K562 (cell line): ENCODE measurements around the gene SCUBE2. TPM values are rescaled to one million over a fixed set of nuclear protein-coding genes. Genes with fewer than 3 reads are reported as not detected.
A peak's percentile ranks its signal among the peaks of the same experiment; 100 is the strongest.

Experiments
- KLF16 ChIP-seq: IDR thresholded peaks from 2 replicates; pipeline ENCODE4 v1.6.1; 2016; ENCODE audit warnings: antibody characterized with exemption
- LARP7 ChIP-seq: fragments of 450-650 bp; IDR thresholded peaks from 2 replicates; pipeline ENCODE4 v1.6.1; 2016
- MGA ChIP-seq: fragments of 450-650 bp; IDR thresholded peaks from 2 replicates; pipeline ENCODE4 v1.6.1; 2016; ENCODE audit warnings: mild to moderate bottlenecking, moderate library complexity
- NCOA4 ChIP-seq: fragments of 450-650 bp; IDR thresholded peaks from 2 replicates; pipeline ENCODE4 v1.6.1; 2018; ENCODE audit warnings: mild to moderate bottlenecking; ENCODE audit not compliant: partially characterized antibody
- PML ChIP-seq: IDR thresholded peaks from 2 replicates; pipeline ENCODE4 v1.6.1; 2012; ENCODE audit warnings: low read length, inconsistent platforms
- SAFB ChIP-seq: fragments of 200-400 bp; formaldehyde crosslinking; IDR thresholded peaks from 2 replicates; pipeline ENCODE4 v1.6.1; 2017; ENCODE audit warnings: low read depth, low read length, borderline replicate concordance
- USF1 ChIP-seq: sonication (generic); formaldehyde crosslinking; IDR thresholded peaks from 2 replicates; pipeline ENCODE4 v1.9.0; 2022; ENCODE audit warnings: mild to moderate bottlenecking, missing genetic modification reagents
- ZNF445 ChIP-seq: fragments of 250-450 bp; sonication (Bioruptor Pico); IDR thresholded peaks from 2 replicates; pipeline ENCODE4 v1.4.0; 2020; ENCODE audit warnings: low read depth, mild to moderate bottlenecking, moderate library complexity
- ZSCAN29 ChIP-seq: fragments of 450-650 bp; IDR thresholded peaks from 2 replicates; pipeline ENCODE4 v1.6.1; 2017
- polyA plus RNA-seq, 8 experiments: library from polyadenylated mRNA; depleted of rRNA in 4 of 8; stranded (reverse) in 5 of 8; unstranded in 3 of 8; fragments of >200 nt; fragmentation: Nextera tagmentation in 2 of 8; fragmentation: Illumina TruSeq in 1 of 8; extraction: Ambion mirVana in 2 of 8; extraction: Trizol in 1 of 8; gene quantifications; 2 replicates each; pipeline versions ENCODE4 v1.2.1 to v1.2.3, GENCODE V29; 2011 to 2014; ENCODE audit warnings: inconsistent platforms in 1 of 8, missing spikeins in 1 of 8
- total RNA-seq, 7 experiments: library from RNA; depleted of rRNA in 6 of 7; stranded (reverse); fragments of >200 nt in 6 of 7; fragmentation: Illumina TruSeq in 2 of 7; extraction: Trizol in 2 of 7; gene quantifications; 2 replicates each; pipeline versions ENCODE4 v1.2.1 to v1.2.3, GENCODE V29; 2011 to 2021; ENCODE audit warnings: low replicate concordance in 1 of 7
- TF ChIP-seq, protein P1 (sequence below), 2 experiments: IDR thresholded peaks; 2 replicates each; pipeline ENCODE4 v1.6.1; 2012; ENCODE audit warnings: improper control_type of control experiment in 2 of 2, low read depth in 2 of 2, low read length in 2 of 2, borderline replicate concordance in 1 of 2
- TF ChIP-seq, protein P2 (sequence below): IDR thresholded peaks from 3 replicates; pipeline ENCODE4 v1.6.1; 2011; ENCODE audit warnings: borderline replicate concordance, mild to moderate bottlenecking; ENCODE audit not compliant: insufficient read length, insufficient read depth

The SCUBE2 gene
- total and polyA plus RNA-seq, 9 of the 15 experiments (the other 6 are each of a cell fraction or from before 2014, with no cell fraction given) = 0.06 to 0.40 (median 0.07) TPM; not detected in 6

DNA sequence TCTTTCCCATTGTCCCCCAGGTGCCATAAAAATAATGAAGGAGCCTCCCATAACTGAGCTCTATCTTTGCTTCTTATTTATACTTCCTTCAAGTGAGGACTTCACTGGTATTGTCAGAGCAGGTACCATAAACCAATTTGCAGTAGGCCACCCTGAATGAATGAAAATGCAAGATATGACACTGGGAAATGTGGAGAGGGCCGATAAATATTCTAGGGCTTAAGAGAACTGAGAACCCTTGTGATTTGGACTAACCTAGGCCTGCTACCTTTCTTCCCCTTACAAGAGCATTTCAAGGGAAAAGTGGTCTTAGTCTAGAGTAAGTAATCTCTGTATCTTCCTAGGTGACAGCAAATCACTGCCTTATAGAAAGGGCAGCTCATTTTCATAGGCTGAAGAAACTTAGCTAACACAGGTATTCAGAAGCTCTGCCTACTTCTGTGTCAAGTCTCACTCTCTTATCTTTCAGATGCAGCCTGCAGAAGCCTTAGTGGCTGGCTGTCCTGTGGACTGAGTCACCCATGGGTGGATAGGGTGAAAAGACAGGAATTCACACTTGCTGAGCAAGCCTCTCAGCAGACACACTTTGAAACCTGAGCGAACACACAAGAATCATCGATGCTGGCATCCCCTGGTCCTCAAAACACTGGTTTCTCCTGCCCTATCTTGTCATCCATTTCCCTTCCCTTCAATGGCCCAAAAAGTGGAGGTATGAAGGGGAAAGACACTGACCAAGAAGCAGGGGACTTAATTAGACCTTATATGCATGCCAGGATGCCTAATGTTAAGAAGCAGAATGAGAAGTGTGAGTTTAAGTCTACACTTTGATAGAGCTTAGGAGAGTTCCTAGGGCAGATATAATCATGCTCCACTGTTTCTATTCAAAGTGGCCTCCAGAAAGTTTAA, 102.8 kb downstream of the SCUBE2 start (continued):
- TF ChIP-seq MGA (peak; percentile 38; the same call in 1 of the 2 replicates), ZSCAN29 (no peak), SAFB (no peak), PML (peak; percentile 92), KLF16 (peak; percentile 67; the same call in 1 of the 2 replicates), ZNF445 (CRISPR knock-in tag) (no peak), LARP7 (no peak), NCOA4 (peak; percentile 52), USF1 (CRISPR knock-in tag) (no peak)
- TF ChIP-seq, protein P1, sequence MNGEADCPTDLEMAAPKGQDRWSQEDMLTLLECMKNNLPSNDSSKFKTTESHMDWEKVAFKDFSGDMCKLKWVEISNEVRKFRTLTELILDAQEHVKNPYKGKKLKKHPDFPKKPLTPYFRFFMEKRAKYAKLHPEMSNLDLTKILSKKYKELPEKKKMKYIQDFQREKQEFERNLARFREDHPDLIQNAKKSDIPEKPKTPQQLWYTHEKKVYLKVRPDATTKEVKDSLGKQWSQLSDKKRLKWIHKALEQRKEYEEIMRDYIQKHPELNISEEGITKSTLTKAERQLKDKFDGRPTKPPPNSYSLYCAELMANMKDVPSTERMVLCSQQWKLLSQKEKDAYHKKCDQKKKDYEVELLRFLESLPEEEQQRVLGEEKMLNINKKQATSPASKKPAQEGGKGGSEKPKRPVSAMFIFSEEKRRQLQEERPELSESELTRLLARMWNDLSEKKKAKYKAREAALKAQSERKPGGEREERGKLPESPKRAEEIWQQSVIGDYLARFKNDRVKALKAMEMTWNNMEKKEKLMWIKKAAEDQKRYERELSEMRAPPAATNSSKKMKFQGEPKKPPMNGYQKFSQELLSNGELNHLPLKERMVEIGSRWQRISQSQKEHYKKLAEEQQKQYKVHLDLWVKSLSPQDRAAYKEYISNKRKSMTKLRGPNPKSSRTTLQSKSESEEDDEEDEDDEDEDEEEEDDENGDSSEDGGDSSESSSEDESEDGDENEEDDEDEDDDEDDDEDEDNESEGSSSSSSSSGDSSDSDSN (IDR thresholded peaks at IDR 0.05; ENCODE audit: borderline replicate concordance in 1 of 2, low read depth in 2 of 2, low read length in 2 of 2) = 0 out of 4 replicates have a peak, but pooled peaks of 1 of the 2 experiments have one; percentile 35
- TF ChIP-seq, protein P2, sequence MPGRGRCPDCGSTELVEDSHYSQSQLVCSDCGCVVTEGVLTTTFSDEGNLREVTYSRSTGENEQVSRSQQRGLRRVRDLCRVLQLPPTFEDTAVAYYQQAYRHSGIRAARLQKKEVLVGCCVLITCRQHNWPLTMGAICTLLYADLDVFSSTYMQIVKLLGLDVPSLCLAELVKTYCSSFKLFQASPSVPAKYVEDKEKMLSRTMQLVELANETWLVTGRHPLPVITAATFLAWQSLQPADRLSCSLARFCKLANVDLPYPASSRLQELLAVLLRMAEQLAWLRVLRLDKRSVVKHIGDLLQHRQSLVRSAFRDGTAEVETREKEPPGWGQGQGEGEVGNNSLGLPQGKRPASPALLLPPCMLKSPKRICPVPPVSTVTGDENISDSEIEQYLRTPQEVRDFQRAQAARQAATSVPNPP = no peak
